ENCODE results near the gene TPSD1.

The TPSD1 gene

GRCh38 chr16:1285669-1286512, 30.0 kb downstream of the TPSD1 start:
- DNase-seq (ENCODE audit: low read depth in 1 of 2, low spot score in 1 of 2), result no peak
- TF ChIP-seq REST (IDR thresholded peaks at IDR 0.05; ENCODE audit: insufficient replicate concordance, low read depth) (no peak), GABPA (IDR thresholded peaks at IDR 0.05; ENCODE audit: low read depth) (no peak), POLR2AphosphoS5 (IDR thresholded peaks at IDR 0.05; ENCODE audit: low read depth) (no peak), CTCF (IDR thresholded peaks at IDR 0.05; ENCODE audit: insufficient read depth, low read length) (no peak), SPI1 (IDR thresholded peaks at IDR 0.05; ENCODE audit: borderline replicate concordance, low read depth) (no peak)
- Histone ChIP-seq H3K27ac (replicated peaks) (no peak overlapping the region), H3K27me3 (ENCODE audit: insufficient read depth, poor library complexity, severe bottlenecking) (peaks cover 42% of the 10 kb centered on the region), H3K4me3 (replicated peaks; ENCODE audit: insufficient read depth, low read length) (no peak overlapping the region)

GRCh38 chr16:1286513-1287094, 30.7 kb downstream of the TPSD1 start:
- Histone ChIP-seq H3K27me3 (ENCODE audit: insufficient read depth, poor library complexity, severe bottlenecking) (peaks cover 42% of the 10 kb centered on the region), H3K4me3 (replicated peaks; ENCODE audit: insufficient read depth, low read length) (no peak overlapping the region), H3K27ac (replicated peaks) (no peak overlapping the region)
- TF ChIP-seq GABPA (IDR thresholded peaks at IDR 0.05; ENCODE audit: low read depth) (no peak), SPI1 (IDR thresholded peaks at IDR 0.05; ENCODE audit: borderline replicate concordance, low read depth) (no peak), REST (IDR thresholded peaks at IDR 0.05; ENCODE audit: insufficient replicate concordance, low read depth) (no peak), POLR2AphosphoS5 (IDR thresholded peaks at IDR 0.05; ENCODE audit: low read depth) (no peak), CTCF (IDR thresholded peaks at IDR 0.05; ENCODE audit: insufficient read depth, low read length) (no peak)
- no peak for DNase-seq (ENCODE audit: low read depth in 1 of 2, low spot score in 1 of 2)

- no peak overlapping the region for H3K4me3 ChIP-seq (replicated peaks; ENCODE audit: insufficient read depth, low read length)
- H3K27ac ChIP-seq (replicated peaks), result no peak overlapping the region
- H3K27me3 ChIP-seq (ENCODE audit: insufficient read depth, poor library complexity, severe bottlenecking), result peaks cover 43% of the 10 kb centered on the region
- TF ChIP-seq POLR2AphosphoS5 (IDR thresholded peaks at IDR 0.05; ENCODE audit: low read depth) (no peak), CTCF (IDR thresholded peaks at IDR 0.05; ENCODE audit: insufficient read depth, low read length) (no peak), GABPA (IDR thresholded peaks at IDR 0.05; ENCODE audit: low read depth) (no peak), SPI1 (IDR thresholded peaks at IDR 0.05; ENCODE audit: borderline replicate concordance, low read depth) (no peak), REST (IDR thresholded peaks at IDR 0.05; ENCODE audit: insufficient replicate concordance, low read depth) (no peak)
- no peak for DNase-seq (ENCODE audit: low read depth in 1 of 2, low spot score in 1 of 2)
Observed at GRCh38 chr16:1287982-1288670, 32.3 kb downstream of the TPSD1 start.
